LNCAP (cell line): Measurements from ENCODE around the gene RAB7A.

Experiments
- CTCF ChIP-seq: fragments of 450-650 bp; IDR thresholded peaks from 2 replicates; pipeline ENCODE4 v1.5.1; 2017; ENCODE audit warnings: mild to moderate bottlenecking

The RAB7A gene

GRCh38 chr3:128720891-128721290 lies 5.1 kb upstream of the RAB7A start:
- no peak for TF ChIP-seq CTCF

- TF ChIP-seq CTCF: no peak
Measured at GRCh38 chr3:128723477-128723876, 2.5 kb upstream of the RAB7A start.

- no peak for TF ChIP-seq CTCF
Measured at GRCh38 chr3:128725547-128726022, 398 bp upstream of the RAB7A start.

- no peak for TF ChIP-seq CTCF
Measured at GRCh38 chr3:128727059-128727458, 1.1 kb downstream of the RAB7A start.

GRCh38 chr3:128727485-128727884 lies 1.5 kb downstream of the RAB7A start:
- TF ChIP-seq CTCF: no peak

GRCh38 chr3:128727996-128728395 lies 2.0 kb downstream of the RAB7A start:
- TF ChIP-seq CTCF: no peak

- no peak for TF ChIP-seq CTCF
Measured at GRCh38 chr3:128730471-128730870, 4.5 kb downstream of the RAB7A start.

- no peak for TF ChIP-seq CTCF
Measured at GRCh38 chr3:128734523-128735189, 8.7 kb downstream of the RAB7A start.
